Uterus (tissue), 4 donors: Measurements from ENCODE around the gene LAIR1. TPM values are rescaled to one million over a fixed set of nuclear protein-coding genes. Genes with fewer than 3 reads are reported as not detected.
A peak's percentile ranks its signal among the peaks of the same experiment; 100 is the strongest.

ENCODE experiments used
- DNase-seq, 2 donors: peaks; one replicate each; pipeline ENCODE4 v3.0.0-alpha.2; 2019 to 2020
- H3K27ac ChIP-seq, 2 donors: fragments of 200-600 bp; sonication (generic); 1 replicate in 1 of 2; 2 replicates in 1 of 2; pipeline ENCODE4 v1.5.1; 2016 to 2018
- H3K27me3 ChIP-seq, 2 donors: fragments of 200-600 bp; sonication (generic); one replicate each; pipeline ENCODE4 v1.5.1; 2018 to 2019; ENCODE audit warnings: control low read depth in 1 of 2
- H3K36me3 ChIP-seq, 2 donors: fragments of 200-600 bp; sonication (generic); one replicate each; pipeline ENCODE4 v1.5.1; 2019; ENCODE audit warnings: control low read depth in 1 of 2
- H3K4me1 ChIP-seq, 2 donors: fragments of 200-600 bp; sonication (generic); one replicate each; pipeline ENCODE4 v1.5.1; 2018 to 2019; ENCODE audit warnings: control low read depth in 1 of 2
- H3K4me3 ChIP-seq, 2 donors: fragments of 200-600 bp; sonication (generic); 1 replicate in 1 of 2; 2 replicates in 1 of 2; pipeline ENCODE4 v1.5.1; 2018 to 2019; ENCODE audit warnings: mild to moderate bottlenecking in 1 of 2
- H3K9me3 ChIP-seq, 2 donors: fragments of 200-600 bp; sonication (generic); one replicate each; pipeline ENCODE4 v1.5.1; 2019; ENCODE audit warnings: control low read depth in 1 of 2
- CTCF ChIP-seq, 4 experiments: fragments of 200-600 bp in 2 of 4; fragments of 450-650 bp in 2 of 4; sonication (generic) in 2 of 4; IDR thresholded peaks; one replicate each; pipeline ENCODE4 v1.5.1; 2016 to 2019; ENCODE audit warnings: antibody characterized with exemption in 4 of 4, mild to moderate bottlenecking in 2 of 4, moderate library complexity in 1 of 4
- POLR2A ChIP-seq, 2 donors: fragments of 450-650 bp; IDR thresholded peaks; one replicate each; pipeline ENCODE4 v1.6.1; 2016; ENCODE audit warnings: antibody characterized with exemption in 2 of 2, mild to moderate bottlenecking in 1 of 2, moderate library complexity in 1 of 2
- intact Hi-C: fragments of 100-400 bp; cut with DNase I; formaldehyde crosslinking; loops from one replicate; pipeline ENCODE4 v1.15.1; 2023; ENCODE audit warnings: low total_unique reads
- total RNA-seq, 4 donors: library from RNA; depleted of rRNA in 3 of 4; stranded (reverse); fragments of >200 nt in 3 of 4; gene quantifications; one replicate each; pipeline versions ENCODE4 v1.1.0 to v1.2.4, GENCODE V29; 2014 to 2023
- donor health status: DM: yes; HTN: yes; CAD: no.

The LAIR1 gene
- 10 to 100 TPM in 2 of 4 donors, 1 to 10 TPM in 2; 1.0 to 64.7 (median 9.5) TPM for total RNA-seq

GRCh38 chr19:54364775-54365257 lies at the start of gene LAIR1:
Gene LAIR1 (minus strand): TSS chr19:54364931. CDS start chr19:54364804, 127 bp downstream.
- Histone ChIP-seq H3K27me3 (no peaks in the 10 kb centered on the region), H3K27ac (no peak within 1 kb of the TSS), H3K9me3 (no peaks in the 10 kb centered on the region), H3K36me3 (no peaks in the 10 kb centered on the region), H3K4me1 (no peaks in the 10 kb centered on the region), H3K4me3 (no peak within 1 kb of the TSS)
- peak in 1 of 2 donors; percentile 18 for DNase-seq
- TF ChIP-seq CTCF (IDR thresholded peaks at IDR 0.05) (no peak), POLR2A (IDR thresholded peaks at IDR 0.05) (no peak)
- intact Hi-C loops, result no loop called here

- no peak overlapping the region for H3K27ac ChIP-seq
- intact Hi-C loops, result no loop called here
- H3K4me3 ChIP-seq, result no peak overlapping the region
- TF ChIP-seq POLR2A (IDR thresholded peaks at IDR 0.05) (no peak), CTCF (IDR thresholded peaks at IDR 0.05) (no peak)
- no peak for DNase-seq
- H3K4me1 ChIP-seq, result no peaks in the 10 kb centered on the region
- H3K9me3 ChIP-seq, result no peaks in the 10 kb centered on the region
- peaks cover 3 to 22% of the 10 kb centered on the region in 2 donors for H3K27me3 ChIP-seq
- H3K36me3 ChIP-seq, result no peaks in the 10 kb centered on the region
These were observed 49.4 kb upstream of the LAIR1 start for GRCh38 chr19:54414156-54414555.

- intact Hi-C loops, result no loop called here
- DNase-seq, result no peak
- Histone ChIP-seq H3K36me3 (no peaks in the 10 kb centered on the region), H3K27me3 (peaks cover 0 to 22% of the 10 kb centered on the region in 2 donors), H3K27ac (no peak overlapping the region), H3K4me1 (no peaks in the 10 kb centered on the region), H3K4me3 (no peak overlapping the region), H3K9me3 (no peaks in the 10 kb centered on the region)
- TF ChIP-seq POLR2A (IDR thresholded peaks at IDR 0.05) (no peak), CTCF (IDR thresholded peaks at IDR 0.05) (no peak)
These were observed 48.1 kb upstream of the LAIR1 start for GRCh38 chr19:54412877-54413276.

GRCh38 chr19:54411033-54411432 lies 46.3 kb upstream of the LAIR1 start:
- DNase-seq, result no peak
- intact Hi-C loops, result no loop called here
- Histone ChIP-seq H3K4me1 (no peaks in the 10 kb centered on the region), H3K27me3 (peaks cover 0 to 14% of the 10 kb centered on the region in 2 donors), H3K4me3 (no peak overlapping the region), H3K27ac (no peak overlapping the region), H3K9me3 (no peaks in the 10 kb centered on the region), H3K36me3 (no peaks in the 10 kb centered on the region)
- TF ChIP-seq CTCF (IDR thresholded peaks at IDR 0.05), result no peak
- TF ChIP-seq POLR2A (IDR thresholded peaks at IDR 0.05), result no peak

- H3K27ac ChIP-seq, result no peak overlapping the region
- TF ChIP-seq CTCF (IDR thresholded peaks at IDR 0.05) (no peak), POLR2A (IDR thresholded peaks at IDR 0.05) (no peak)
- intact Hi-C loops, result no loop called here
These were observed 43.8 kb upstream of the LAIR1 start for GRCh38 chr19:54408456-54409026.

More at GRCh38 chr19:54408456-54409026, 43.8 kb upstream of the LAIR1 start:
- Histone ChIP-seq H3K36me3 (no peaks in the 10 kb centered on the region), H3K27me3 (no peaks in the 10 kb centered on the region), H3K4me1 (no peaks in the 10 kb centered on the region), H3K9me3 (no peaks in the 10 kb centered on the region), H3K4me3 (no peak overlapping the region)
- DNase-seq, result no peak
